ENCODE data around the gene TMEM72.

- no peak for TF ChIP-seq CTCF (optimal IDR thresholded peaks at IDR 0.05 in 1 of 3, IDR thresholded peaks at IDR 0.05 in 1 of 3, conservative IDR thresholded peaks at IDR 0.05 in 1 of 3; ENCODE audit: extremely low read depth in 1 of 3, insufficient read depth in 2 of 3, low read length in 3 of 3)
- TF ChIP-seq EZH2 (IDR thresholded peaks at IDR 0.05; ENCODE audit: low read length), result no peak
Measured at GRCh38 chr10:44909910-44910309, 1.2 kb upstream of the TMEM72 start.
